CD4-positive, alpha-beta T cell treated with Interleukin-1 beta for 1 hour (primary cell): ENCODE measurements around the gene ACOT11.

ENCODE experiments used
- DNase-seq, 2 donors: peaks; one replicate each; pipeline ENCODE4 v3.0.0-alpha.2; 2020 to 2022

ACOT11 gene

GRCh38 chr1:54566438-54567141, 18.6 kb downstream of the ACOT11 start:
- no peak for DNase-seq

DNA sequence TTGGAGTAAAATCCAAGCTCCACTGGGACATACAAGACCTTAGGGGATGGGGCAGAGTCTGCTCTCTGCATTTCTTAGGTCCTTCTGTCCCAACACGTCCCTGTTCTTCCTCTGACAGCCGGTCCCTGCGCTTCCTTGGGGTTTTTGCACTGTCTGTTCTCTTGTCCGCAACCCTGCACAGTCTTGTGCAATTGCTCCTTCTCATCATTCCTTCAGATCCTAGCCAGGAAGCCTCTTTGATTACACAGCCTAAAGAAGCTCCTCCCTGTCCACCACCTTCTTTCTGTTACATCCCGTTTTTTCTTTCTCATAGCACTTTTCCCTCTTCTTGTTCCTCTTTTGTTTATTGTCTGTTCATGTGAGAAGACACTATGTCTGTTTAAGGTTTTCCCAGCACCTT, 19.9 kb downstream of the ACOT11 start:
- no peak for DNase-seq

DNA sequence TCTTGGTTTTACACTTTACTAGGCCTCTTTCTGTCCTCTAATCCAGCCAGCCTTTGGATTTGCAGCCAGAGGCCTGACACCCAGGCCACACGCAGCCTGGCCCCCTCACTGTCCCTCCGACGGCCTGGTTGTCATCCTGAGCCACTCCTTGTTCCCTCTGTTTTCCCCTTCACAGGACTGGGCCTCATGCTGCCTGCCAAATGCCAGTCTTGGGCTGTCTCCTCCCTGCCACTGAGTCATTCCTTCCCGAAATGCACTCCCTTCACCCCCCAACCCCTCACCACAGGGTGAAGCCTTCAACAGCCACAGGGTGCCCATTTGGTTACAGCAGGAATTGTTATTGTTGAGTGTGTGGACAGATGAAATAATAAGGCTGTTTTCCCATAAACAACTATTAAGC, 21.3 kb downstream of the ACOT11 start:
- DNase-seq = no peak

DNA sequence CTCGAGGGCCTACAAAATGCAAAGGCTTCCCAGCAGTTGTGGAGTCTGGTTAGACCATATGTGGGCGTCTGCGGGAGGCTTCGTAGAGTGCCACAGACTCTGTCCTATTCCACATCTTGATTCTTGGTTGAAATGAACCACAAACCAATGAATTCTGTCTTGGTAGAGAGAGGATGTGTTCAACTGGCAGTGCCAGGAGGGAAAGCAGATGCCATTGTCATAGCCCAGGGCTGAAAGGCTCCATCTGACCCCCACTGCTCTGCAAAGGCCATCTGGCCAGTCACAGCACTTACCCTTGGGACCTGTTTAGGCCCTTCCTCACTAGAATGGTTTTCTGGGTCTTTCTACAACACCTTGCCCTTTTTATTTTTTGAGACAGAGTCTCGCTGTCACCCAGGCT, 22.1 kb downstream of the ACOT11 start:
- DNase-seq = no peak

- no peak for DNase-seq
These were observed 23.3 kb downstream of the ACOT11 start for GRCh38 chr1:54571326-54571725.

GRCh38 chr1:54571803-54572541, 23.9 kb downstream of the ACOT11 start:
- no peak for DNase-seq

GRCh38 chr1:54572542-54572850, 24.5 kb downstream of the ACOT11 start:
- DNase-seq = no peak

DNA sequence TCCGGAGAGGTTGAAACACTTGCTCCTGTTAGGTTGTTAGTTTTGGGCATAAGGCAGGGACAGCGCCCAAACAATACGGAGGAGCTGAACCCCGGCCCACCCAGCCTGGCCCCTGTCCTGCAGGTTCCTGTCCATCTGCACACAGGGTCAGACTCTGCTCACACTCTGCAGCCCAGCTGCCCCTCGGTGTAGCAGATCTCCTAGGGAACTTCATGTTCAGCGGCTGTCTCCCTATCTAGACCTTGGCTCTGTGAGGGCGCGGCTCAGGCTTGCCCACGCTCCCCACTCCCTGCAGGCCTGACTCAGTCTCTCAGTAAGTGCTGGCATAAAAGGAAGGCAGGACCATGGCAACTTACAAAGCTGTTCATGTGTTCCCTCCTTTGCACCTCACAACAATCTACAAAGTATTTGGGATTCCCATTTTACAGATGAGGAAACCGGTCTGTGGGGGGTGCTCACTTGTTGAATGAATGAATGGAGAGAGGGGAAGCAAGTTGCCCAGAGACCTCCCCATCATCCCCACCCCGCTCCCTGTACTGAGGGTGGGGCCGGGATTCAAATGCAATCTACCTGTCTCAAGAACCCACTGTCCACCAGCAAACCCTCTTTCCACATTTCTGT, 26.2 kb downstream of the ACOT11 start:
- DNase-seq = no peak

DNA sequence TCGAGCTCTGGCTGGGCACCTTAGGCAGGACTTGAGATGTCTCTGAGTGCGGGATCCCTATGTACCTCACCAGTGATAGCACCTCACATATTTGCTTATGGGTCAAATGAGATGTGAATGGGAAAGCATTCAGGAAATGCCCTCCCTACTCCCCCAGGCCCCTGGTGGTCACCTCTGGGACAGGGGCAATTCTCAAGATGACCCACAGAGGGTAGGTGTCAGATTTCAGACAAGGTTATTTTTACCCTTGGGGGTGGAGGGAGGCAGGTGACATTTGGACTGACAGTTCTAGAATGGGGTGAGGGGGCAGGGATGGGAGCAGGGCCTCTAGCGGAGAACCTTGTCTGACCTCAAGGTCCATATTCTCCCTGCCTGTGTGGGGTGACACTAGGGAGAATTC, 27.1 kb downstream of the ACOT11 start:
- no peak for DNase-seq

DNA sequence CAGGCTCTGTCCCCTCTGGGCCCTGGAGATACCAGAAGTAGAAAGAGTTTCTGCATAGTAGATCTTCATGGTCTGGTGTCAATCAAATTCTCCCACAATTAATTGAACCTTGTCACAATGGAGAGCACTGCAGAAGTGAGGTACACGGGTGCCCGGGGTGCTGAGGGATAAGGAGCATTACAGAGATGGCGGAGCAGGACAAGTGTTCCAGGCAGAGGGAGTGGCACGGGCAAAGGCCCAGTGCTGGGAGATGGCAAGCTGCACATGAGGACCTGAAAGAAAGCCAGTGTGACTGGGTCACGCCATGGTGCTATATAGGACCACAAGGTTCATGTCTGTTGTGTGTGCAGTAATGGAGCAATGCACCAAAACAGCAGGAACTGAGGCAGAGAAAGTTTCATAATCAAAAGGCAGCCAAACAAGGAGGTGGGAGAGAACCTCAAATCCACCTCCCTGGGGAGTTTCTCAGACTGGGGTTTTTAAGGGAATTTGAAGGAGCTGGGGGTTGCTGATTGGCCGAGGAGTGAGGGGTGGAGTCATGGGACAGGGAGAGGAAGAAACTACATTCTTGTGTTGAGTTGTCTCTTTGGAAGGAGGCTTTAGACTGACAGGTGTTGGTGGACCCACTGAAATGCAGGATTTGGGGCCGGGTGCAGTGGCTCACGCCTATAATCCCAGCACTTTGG, 27.7 kb downstream of the ACOT11 start:
- DNase-seq = no peak

DNA sequence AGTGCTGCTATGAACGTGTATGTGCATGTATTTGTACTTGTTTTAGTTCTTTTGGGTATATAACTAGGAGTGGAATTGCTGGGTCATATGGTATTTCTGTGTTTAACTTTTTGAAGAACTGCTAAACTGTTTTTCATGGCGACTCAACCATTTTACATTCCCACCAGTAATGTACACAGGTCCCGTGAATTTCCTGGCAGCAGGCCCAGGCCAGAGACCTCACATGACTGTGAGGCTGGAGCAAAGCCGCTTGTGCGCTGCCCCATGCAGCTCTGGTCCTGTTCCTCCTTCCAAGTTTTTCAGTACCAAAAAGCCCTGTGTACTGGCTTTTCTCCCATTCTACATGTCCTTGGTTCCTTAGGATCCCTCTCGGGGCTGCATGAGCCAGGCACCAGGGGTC, 29.6 kb downstream of the ACOT11 start:
- DNase-seq = no peak

GRCh38 chr1:54579337-54579781, 31.3 kb downstream of the ACOT11 start:
- no peak for DNase-seq

- DNase-seq = no peak
These were observed 33.0 kb downstream of the ACOT11 start for GRCh38 chr1:54580856-54581550.

DNA sequence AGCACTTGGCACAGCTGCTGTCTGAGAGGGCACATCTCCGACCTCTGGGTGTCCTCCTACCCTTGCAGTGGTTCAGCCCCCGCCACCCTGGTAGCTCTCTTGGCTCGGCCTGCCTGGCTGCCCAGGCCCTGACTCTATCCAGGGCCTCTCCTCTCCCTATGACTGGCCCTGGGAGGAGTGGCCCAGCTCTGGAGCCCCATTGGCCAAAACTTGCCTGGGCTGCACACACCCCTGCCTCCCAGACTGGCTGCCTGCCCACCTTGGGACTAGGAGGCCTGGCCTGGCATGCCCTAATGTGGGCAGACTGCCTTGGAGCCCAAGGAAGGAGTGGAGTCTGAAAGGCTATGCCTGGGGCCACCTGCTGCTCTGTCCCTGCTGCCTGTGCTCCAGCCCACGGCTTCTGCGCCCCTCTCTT, 33.6 kb downstream of the ACOT11 start:
- DNase-seq = no peak

DNA sequence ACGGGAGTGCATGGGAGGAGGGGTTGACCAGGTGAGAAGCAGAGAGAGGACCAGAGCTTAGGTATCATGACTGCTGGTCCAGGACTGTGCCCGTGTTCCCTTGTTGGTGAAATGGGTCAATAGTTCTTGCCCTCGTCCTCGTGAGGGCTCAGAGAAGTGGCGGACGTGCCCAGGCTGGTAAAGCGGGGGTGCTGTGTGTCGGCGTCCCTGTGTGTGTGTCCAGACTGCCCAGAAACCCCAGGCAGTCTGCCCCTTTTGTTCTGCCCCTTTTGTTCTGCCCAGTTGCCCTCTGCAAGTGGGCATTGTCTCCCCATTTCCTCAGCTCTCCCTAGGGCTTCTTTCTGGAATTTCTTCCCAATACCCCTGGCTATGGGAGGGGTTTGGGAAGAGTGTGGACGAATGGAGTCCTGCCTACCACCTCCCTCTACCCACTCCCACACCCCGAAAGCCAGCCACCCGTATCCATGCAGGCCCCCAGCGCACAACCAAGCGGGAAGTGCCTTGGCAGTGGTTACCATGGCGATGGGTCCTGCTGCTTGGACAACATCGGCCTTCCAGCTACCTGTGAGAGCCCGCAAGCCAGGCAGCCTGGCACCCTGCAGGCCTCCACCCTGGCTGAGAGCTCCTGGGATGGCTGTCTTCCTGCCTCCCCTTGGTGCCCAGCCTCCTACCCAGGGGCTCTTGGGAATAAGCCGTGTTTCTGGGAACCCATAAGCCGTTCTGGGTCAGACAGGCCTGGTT, 34.7 kb downstream of the ACOT11 start:
- DNase-seq = no peak

DNA sequence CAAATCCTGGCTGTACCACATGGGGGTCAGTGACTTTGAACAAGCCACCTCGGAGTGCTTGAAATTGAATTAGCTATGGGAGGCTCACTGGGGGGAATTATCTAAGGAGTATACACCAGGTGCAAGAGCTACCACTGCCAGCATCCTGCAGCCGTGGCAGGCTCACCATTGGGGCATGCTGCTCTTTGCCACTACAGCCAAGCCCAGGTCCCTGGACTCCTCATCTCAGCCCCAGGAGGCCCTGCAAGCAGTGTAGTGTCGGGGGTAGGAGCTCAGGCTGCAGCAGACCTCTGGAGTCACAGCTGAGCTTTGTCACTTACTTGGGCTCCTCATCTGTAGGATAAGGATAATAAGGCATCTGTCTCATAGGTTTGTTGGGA, 35.3 kb downstream of the ACOT11 start:
- no peak for DNase-seq

DNA sequence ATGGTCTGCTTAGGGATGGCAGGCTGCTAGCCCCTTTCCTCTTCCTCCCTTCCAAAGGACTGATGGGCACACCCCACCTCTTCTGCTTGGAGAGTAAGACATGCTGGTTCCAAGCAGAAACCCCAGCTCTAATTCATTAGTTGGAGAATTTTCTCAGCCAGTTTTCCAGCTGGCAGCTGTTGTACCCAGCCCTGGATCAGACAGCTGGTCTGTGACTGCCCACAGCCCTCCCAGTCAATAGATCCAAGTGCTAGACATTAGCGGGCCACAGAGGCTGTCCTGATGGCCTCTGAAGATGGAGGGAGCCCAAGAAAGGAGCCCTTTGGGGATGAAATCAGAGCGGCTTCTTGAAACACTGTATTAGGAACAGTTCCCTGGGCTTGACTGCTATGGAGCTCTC, 35.8 kb downstream of the ACOT11 start:
- no peak for DNase-seq

DNA sequence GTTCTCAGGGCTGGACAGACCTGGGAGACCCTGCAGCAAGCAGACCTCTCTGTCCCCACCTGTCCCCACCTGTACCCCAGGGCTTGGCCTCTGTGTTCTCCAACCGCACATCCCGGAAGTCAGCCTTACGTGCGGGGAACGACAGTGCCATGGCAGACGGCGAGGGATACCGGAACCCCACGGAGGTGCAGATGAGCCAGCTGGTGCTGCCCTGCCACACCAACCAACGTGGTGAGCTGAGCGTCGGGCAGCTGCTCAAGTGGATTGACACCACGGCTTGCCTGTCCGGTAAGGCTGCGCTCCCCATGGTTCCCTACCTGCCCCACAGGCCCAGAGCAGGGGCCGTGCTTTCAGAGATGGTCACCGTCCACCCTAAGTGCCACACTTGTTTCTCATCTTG, 36.5 kb downstream of the ACOT11 start:
- DNase-seq = no peak

GRCh38 chr1:54585181-54586066, 37.4 kb downstream of the ACOT11 start:
- DNase-seq = no peak

- no peak for DNase-seq
These were observed 40.3 kb downstream of the ACOT11 start for GRCh38 chr1:54588377-54588776.

DNA sequence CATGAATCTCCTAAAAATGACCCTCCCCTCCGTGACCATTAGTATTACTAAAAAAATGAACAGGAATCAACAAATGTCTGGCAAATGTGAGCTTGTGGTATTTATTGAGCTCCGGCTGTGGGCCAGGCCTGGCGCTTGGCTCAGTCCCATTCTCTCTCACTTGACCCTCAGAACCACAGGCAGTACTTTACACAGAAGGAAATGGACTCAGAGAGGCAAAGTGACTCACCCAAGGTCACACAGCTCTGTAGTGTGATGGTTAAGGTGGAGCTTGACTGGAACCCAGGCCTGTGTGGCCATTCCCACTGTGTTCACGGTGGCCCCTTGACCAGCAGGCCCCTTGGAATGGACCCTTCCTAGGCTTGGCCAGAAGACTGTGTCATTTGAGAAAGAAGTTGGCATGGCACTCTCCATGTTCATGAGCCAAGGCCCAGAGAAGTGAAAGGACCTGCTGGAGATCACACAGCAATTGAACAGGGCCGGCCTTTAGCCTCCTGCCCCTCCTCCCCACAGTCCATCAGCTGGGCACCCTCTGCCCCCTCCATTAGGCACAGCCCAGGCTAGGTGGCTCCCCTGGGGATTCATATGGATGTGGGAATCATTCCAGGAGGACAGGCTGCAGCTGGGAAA, 43.2 kb downstream of the ACOT11 start:
- no peak for DNase-seq
